Trophoblast cell (in vitro differentiated cells and primary cell): ENCODE data around the gene SRD5A1.
A peak's percentile ranks its signal among the peaks of the same experiment; 100 is the strongest.

ENCODE experiments used
- DNase-seq, 2 donors: peaks; one replicate each; pipeline ENCODE4 v3.0.0-alpha.2; 2016
- H2AFZ ChIP-seq: 2 replicates; pipeline ENCODE4 v1.6.1; 2013; ENCODE audit warnings: low read length, moderate library complexity, mild to moderate bottlenecking; ENCODE audit not compliant: insufficient read depth, poor library complexity
- H2AK5ac ChIP-seq: 2 replicates; pipeline ENCODE4 v1.6.1; 2013; ENCODE audit warnings: mild to moderate bottlenecking, low read length
- H2BK120ac ChIP-seq: 2 replicates; pipeline ENCODE4 v1.6.1; 2013; ENCODE audit warnings: low read length, mild to moderate bottlenecking, moderate library complexity; ENCODE audit not compliant: insufficient read depth, poor library complexity
- H2BK12ac ChIP-seq: 2 replicates; pipeline ENCODE4 v1.6.1; 2013; ENCODE audit warnings: mild to moderate bottlenecking, low read length, moderate library complexity
- H2BK5ac ChIP-seq: 2 replicates; pipeline ENCODE4 v1.6.1; 2013; ENCODE audit warnings: low read length, low read depth, moderate library complexity, mild to moderate bottlenecking; ENCODE audit not compliant: poor library complexity
- H3K14ac ChIP-seq: 2 replicates; pipeline ENCODE4 v1.6.1; 2013; ENCODE audit warnings: mild to moderate bottlenecking, low read length
- H3K18ac ChIP-seq: 2 replicates; pipeline ENCODE4 v1.6.1; 2013; ENCODE audit warnings: mild to moderate bottlenecking, low read length
- H3K23ac ChIP-seq: 2 replicates; pipeline ENCODE4 v1.6.1; 2013; ENCODE audit warnings: low read length
- H3K27ac ChIP-seq: 2 replicates; pipeline ENCODE4 v1.5.1; 2013; ENCODE audit warnings: low read depth, mild to moderate bottlenecking, inconsistent platforms, low read length, moderate library complexity
- H3K27me3 ChIP-seq: 2 replicates; pipeline ENCODE4 v1.6.1; 2013; ENCODE audit warnings: inconsistent platforms, mild to moderate bottlenecking, low read length, moderate library complexity; ENCODE audit not compliant: insufficient read depth
- H3K36me3 ChIP-seq, 2 experiments: 1 replicate in 1 of 2; 2 replicates in 1 of 2; pipeline ENCODE4 v1.6.1; 2013; ENCODE audit warnings: low read length in 2 of 2, mild to moderate bottlenecking in 2 of 2, moderate library complexity in 1 of 2; ENCODE audit not compliant: insufficient read depth in 2 of 2, control insufficient read depth in 1 of 2
- H3K4ac ChIP-seq: 2 replicates; pipeline ENCODE4 v1.6.1; 2013; ENCODE audit warnings: low read depth, mild to moderate bottlenecking, low read length, moderate library complexity
- H3K4me1 ChIP-seq, 2 experiments: 1 replicate in 1 of 2; 2 replicates in 1 of 2; pipeline ENCODE4 v1.6.1; 2013; ENCODE audit warnings: low read length in 2 of 2, mild to moderate bottlenecking in 2 of 2, moderate library complexity in 1 of 2; ENCODE audit not compliant: insufficient read depth in 2 of 2, control insufficient read depth in 1 of 2
- H3K4me2 ChIP-seq: 2 replicates; pipeline ENCODE4 v1.6.1; 2013; ENCODE audit warnings: inconsistent platforms, mild to moderate bottlenecking, low read length, moderate library complexity
- H3K4me3 ChIP-seq: 2 replicates; pipeline ENCODE4 v1.5.1; 2013; ENCODE audit warnings: mild to moderate bottlenecking, low read depth, low read length, inconsistent platforms
- H3K79me1 ChIP-seq: one replicate; pipeline ENCODE4 v1.6.1; 2013; ENCODE audit warnings: low read length
- H3K79me2 ChIP-seq: 2 replicates; pipeline ENCODE4 v1.6.1; 2013; ENCODE audit warnings: low read length, mild to moderate bottlenecking; ENCODE audit not compliant: control insufficient read depth, insufficient read depth, poor library complexity
- H3K9ac ChIP-seq: 2 replicates; pipeline ENCODE4 v1.6.1; 2013; ENCODE audit warnings: mild to moderate bottlenecking, low read length
- H3K9me3 ChIP-seq: 2 replicates; pipeline ENCODE4 v1.6.1; 2013; ENCODE audit warnings: low read depth, mild to moderate bottlenecking, control low read depth, inconsistent platforms, low read length; ENCODE audit not compliant: insufficient read depth
- H4K12ac ChIP-seq: 2 replicates; pipeline ENCODE4 v1.6.1; 2013; ENCODE audit warnings: low read depth, mild to moderate bottlenecking, low read length, moderate library complexity
- H4K8ac ChIP-seq: 2 replicates; pipeline ENCODE4 v1.6.1; 2013; ENCODE audit warnings: low read depth, mild to moderate bottlenecking, low read length, moderate library complexity
- H4K91ac ChIP-seq: one replicate; pipeline ENCODE4 v1.6.1; 2013; ENCODE audit warnings: low read depth, mild to moderate bottlenecking, low read length, moderate library complexity
- WGBS: extraction: QIAGEN DNeasy Blood & Tissue Kit; methylation state at CpG from one replicate; pipeline ENCODE4 v1.1.7; 2013; ENCODE audit warnings: missing lambda C conversion rate; ENCODE audit not compliant: insufficient read length, insufficient coverage; ENCODE audit errors: extremely low coverage; 5-methylcytosine and 5-hydroxymethylcytosine counted together

The SRD5A1 gene

GRCh38 chr5:6616632-6617031, 16.6 kb upstream of the SRD5A1 start:
- Histone ChIP-seq H4K91ac (no peak overlapping the region), H3K36me3 (peaks cover 25 to 56% of the 10 kb centered on the region in 2 experiments), H3K4me3 (no peak overlapping the region), H3K9me3 (no peaks in the 10 kb centered on the region), H2BK5ac (no peak overlapping the region), H3K9ac (no peak overlapping the region), H3K4me2 (no peak overlapping the region), H2BK120ac (no peak overlapping the region), H4K8ac (no peak overlapping the region), H3K79me1 (no peaks in the 10 kb centered on the region), H3K27ac (no peak overlapping the region), H3K23ac (no peak overlapping the region), H3K27me3 (no peaks in the 10 kb centered on the region), H3K14ac (no peak overlapping the region), H3K4ac (no peak overlapping the region), H3K79me2 (peaks cover 2% of the 10 kb centered on the region), H2BK12ac (no peak overlapping the region), H3K18ac (no peak overlapping the region), H4K12ac (no peak overlapping the region), H2AK5ac (no peak overlapping the region), H2AFZ (no peak overlapping the region), H3K4me1 (no peaks in the 10 kb centered on the region)
- no CpG with 5 or more reads among the region's 6 CpGs for WGBS
- no peak for DNase-seq

GRCh38 chr5:6623228-6623627, 10.0 kb upstream of the SRD5A1 start:
- no peak overlapping the region for H2BK120ac ChIP-seq
- WGBS: no CpG with 5 or more reads among the region's 4 CpGs
- peaks cover 15 to 42% of the 10 kb centered on the region in 2 experiments for H3K36me3 ChIP-seq
- H3K79me1 ChIP-seq: no peaks in the 10 kb centered on the region
- H4K8ac ChIP-seq: no peak overlapping the region
- no peak overlapping the region for H3K9ac ChIP-seq
- H2BK12ac ChIP-seq: no peak overlapping the region
- H2BK5ac ChIP-seq: no peak overlapping the region
- no peaks in the 10 kb centered on the region for H3K27me3 ChIP-seq
- no peak overlapping the region for H4K12ac ChIP-seq
- H3K4me2 ChIP-seq: no peak overlapping the region
- peaks cover 3% of the 10 kb centered on the region for H3K9me3 ChIP-seq
- no peak overlapping the region for H3K4me3 ChIP-seq
- H3K4me1 ChIP-seq: no peaks in the 10 kb centered on the region
- H3K79me2 ChIP-seq: no peaks in the 10 kb centered on the region
- no peak for DNase-seq
- H3K4ac ChIP-seq: no peak overlapping the region
- H2AK5ac ChIP-seq: no peak overlapping the region
- H4K91ac ChIP-seq: no peak overlapping the region
- H2AFZ ChIP-seq: no peak overlapping the region
- no peak overlapping the region for H3K27ac ChIP-seq
- no peak overlapping the region for H3K18ac ChIP-seq
- no peak overlapping the region for H3K14ac ChIP-seq
- no peak overlapping the region for H3K23ac ChIP-seq

- H3K9me3 ChIP-seq: peaks cover 3% of the 10 kb centered on the region
- H3K79me2 ChIP-seq: no peaks in the 10 kb centered on the region
- no peak overlapping the region for H3K9ac ChIP-seq
- no peak overlapping the region for H4K8ac ChIP-seq
- no peak overlapping the region for H2BK5ac ChIP-seq
- no peak overlapping the region for H2BK12ac ChIP-seq
- H3K36me3 ChIP-seq: peaks cover 15 to 39% of the 10 kb centered on the region in 2 experiments
- WGBS: no CpG with 5 or more reads among the region's 3 CpGs
- H3K4me2 ChIP-seq: no peak overlapping the region
- H3K18ac ChIP-seq: no peak overlapping the region
- no peak overlapping the region for H3K14ac ChIP-seq
- H3K79me1 ChIP-seq: no peaks in the 10 kb centered on the region
- H4K12ac ChIP-seq: no peak overlapping the region
- no peak overlapping the region for H2AK5ac ChIP-seq
- no peak for DNase-seq
- H3K23ac ChIP-seq: no peak overlapping the region
- no peaks in the 10 kb centered on the region for H3K4me1 ChIP-seq
- no peak overlapping the region for H3K4me3 ChIP-seq
- no peak overlapping the region for H4K91ac ChIP-seq
- H3K27ac ChIP-seq: no peak overlapping the region
- no peak overlapping the region for H2BK120ac ChIP-seq
- H2AFZ ChIP-seq: no peak overlapping the region
- no peaks in the 10 kb centered on the region for H3K27me3 ChIP-seq
- H3K4ac ChIP-seq: peak overlapping the region; percentile 6
Observed at GRCh38 chr5:6623941-6624340, 9.3 kb upstream of the SRD5A1 start.

GRCh38 chr5:6626508-6626907, 6.7 kb upstream of the SRD5A1 start:
- Histone ChIP-seq H3K18ac (no peak overlapping the region), H3K36me3 (peaks cover 18 to 41% of the 10 kb centered on the region in 2 experiments), H4K91ac (no peak overlapping the region), H3K9me3 (peaks cover 3% of the 10 kb centered on the region), H4K8ac (no peak overlapping the region), H3K23ac (no peak overlapping the region), H2BK120ac (no peak overlapping the region), H3K14ac (no peak overlapping the region), H2AFZ (no peak overlapping the region), H3K4me3 (no peak overlapping the region), H3K4me2 (no peak overlapping the region), H3K79me1 (no peaks in the 10 kb centered on the region), H3K79me2 (peaks cover 2% of the 10 kb centered on the region), H2BK12ac (no peak overlapping the region), H3K4me1 (no peaks in the 10 kb centered on the region), H4K12ac (no peak overlapping the region), H3K9ac (no peak overlapping the region), H3K27ac (no peak overlapping the region), H3K27me3 (no peaks in the 10 kb centered on the region), H3K4ac (no peak overlapping the region), H2BK5ac (no peak overlapping the region), H2AK5ac (no peak overlapping the region)
- no peak for DNase-seq
- WGBS: no CpG with 5 or more reads among the region's 10 CpGs
